Islet of Langerhans (tissue), 1 donor: Measurements from ENCODE around the gene ZC3H6.

Experiments used
- FAIRE-seq: peaks from one replicate; lab custom pipeline; 2011; peaks lifted over from hg19 to GRCh38; lab: Jason Lieb, UNC

ZC3H6 gene, protein sequence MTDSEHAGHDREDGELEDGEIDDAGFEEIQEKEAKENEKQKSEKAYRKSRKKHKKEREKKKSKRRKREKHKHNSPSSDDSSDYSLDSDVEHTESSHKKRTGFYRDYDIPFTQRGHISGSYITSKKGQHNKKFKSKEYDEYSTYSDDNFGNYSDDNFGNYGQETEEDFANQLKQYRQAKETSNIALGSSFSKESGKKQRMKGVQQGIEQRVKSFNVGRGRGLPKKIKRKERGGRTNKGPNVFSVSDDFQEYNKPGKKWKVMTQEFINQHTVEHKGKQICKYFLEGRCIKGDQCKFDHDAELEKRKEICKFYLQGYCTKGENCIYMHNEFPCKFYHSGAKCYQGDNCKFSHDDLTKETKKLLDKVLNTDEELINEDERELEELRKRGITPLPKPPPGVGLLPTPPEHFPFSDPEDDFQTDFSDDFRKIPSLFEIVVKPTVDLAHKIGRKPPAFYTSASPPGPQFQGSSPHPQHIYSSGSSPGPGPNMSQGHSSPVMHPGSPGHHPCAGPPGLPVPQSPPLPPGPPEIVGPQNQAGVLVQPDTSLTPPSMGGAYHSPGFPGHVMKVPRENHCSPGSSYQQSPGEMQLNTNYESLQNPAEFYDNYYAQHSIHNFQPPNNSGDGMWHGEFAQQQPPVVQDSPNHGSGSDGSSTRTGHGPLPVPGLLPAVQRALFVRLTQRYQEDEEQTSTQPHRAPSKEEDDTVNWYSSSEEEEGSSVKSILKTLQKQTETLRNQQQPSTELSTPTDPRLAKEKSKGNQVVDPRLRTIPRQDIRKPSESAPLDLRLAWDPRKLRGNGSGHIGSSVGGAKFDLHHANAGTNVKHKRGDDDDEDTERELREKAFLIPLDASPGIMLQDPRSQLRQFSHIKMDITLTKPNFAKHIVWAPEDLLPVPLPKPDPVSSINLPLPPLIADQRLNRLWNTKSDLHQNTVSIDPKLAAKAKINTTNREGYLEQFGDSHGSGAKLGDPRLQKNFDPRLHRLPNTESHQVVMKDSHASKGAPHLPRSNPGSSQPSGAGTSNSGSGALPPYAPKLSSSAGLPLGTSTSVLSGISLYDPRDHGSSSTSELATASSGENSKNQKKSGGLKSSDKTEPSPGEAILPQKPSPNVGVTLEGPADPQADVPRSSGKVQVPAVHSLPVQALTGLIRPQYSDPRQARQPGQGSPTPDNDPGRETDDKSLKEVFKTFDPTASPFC

DNA sequence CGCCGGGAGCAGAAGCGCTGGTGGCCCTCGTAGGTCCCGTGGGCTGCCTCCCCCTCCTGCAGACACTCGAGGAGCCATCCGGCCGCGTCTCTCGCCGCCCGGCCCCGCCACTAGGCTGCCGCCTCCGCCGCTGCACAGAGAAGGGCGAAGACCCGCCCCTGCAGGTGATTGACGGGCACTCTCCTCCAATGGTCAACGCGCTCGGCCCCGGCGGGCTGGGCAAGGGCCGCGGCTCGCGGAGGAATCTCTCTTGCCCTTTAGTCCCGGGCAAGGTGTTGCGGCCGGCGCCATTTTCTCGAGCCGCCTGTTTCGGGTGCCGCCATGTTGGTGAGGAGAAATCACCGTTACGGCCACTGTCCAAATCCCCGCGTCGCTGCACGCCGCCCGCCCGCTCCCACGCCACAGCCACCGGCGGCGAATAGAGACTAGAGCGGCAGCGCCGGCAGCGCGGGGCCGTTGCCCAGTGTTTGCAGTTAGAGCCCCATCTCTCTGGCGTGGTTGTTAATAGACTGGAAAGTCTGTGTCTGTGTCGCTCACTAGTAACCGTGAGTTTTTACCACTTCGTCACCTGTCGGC, at the start of gene ZC3H6:
ZC3H6 (plus strand) TSS at position 287 of the 576 bp plus-strand sequence. CDS start 398 bp downstream, outside the sequence.
- FAIRE-seq = no peak

DNA sequence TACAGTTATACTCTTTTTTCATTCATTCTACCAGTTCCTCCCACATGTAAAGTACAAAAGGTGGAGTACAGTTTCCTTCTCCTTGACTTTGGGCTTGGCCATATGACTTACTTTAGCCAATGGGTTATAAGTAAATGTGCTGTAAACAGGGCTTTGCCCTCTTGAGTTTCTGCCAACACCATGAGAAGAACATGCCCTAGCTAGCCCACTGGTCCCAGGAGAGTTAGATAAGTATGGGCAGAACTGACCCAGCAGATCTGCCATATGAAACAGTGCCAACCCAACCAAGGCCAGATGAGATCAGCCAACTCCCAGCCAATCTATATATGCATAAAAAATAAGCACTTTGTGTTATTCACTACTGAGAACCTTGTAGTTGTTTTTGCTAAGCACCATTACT, 46.0 kb upstream of the ZC3H6 start:
- no peak for FAIRE-seq

DNA sequence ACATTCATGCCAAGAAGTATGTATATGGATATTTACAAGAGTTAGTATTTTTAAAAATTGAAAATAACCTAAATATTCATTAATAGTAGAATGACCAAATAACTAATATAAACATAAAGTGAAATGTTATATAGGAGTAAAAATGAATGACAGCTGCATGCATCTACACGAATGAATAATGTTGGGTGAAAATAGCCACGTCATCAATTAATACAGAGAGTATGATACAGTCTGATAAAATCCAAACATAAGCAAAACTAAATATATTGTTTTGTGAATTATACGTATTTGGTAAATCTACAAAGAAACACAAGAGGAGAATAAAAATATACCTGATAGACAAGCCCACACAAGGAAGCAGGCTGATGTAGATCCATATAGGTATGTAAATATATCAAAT, 45.0 kb upstream of the ZC3H6 start:
- FAIRE-seq = no peak

DNA sequence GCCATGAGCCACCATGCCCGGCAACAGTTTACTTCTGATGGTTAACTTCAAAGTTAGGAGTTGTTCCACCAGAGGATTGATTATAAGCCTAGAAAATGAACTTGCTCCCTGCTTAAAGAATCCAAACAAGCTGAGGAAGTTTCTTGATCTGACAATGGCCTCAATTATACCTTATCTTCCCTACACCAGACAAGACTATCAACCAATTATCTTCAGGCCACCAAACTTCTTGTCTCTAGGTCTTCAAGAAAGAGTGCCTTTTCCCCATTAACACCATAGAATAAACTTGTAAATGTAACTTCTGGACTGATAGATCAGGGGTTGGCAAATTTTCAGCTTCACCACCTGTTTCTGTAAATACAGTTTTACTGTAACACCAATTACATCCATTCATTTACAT, 35.5 kb upstream of the ZC3H6 start:
- no peak for FAIRE-seq

DNA sequence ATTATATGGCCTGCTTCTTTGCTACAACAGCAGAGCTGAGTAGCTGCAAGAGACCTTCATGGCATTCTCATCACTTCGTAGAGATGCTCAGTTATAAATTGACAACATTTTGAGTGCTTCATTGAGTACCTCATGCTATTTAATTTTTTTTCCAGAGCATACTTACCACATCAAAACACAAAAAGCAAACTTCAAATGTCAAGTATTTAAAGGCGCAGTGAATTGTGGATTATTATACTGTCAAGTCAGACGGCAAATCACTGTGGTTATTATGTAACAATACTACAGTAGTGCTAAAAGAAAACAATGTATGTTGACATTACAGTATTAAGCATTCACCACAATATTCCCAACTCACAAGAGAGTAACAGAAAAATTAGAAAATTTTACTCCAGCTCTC, 33.0 kb upstream of the ZC3H6 start:
- FAIRE-seq = no peak

DNA sequence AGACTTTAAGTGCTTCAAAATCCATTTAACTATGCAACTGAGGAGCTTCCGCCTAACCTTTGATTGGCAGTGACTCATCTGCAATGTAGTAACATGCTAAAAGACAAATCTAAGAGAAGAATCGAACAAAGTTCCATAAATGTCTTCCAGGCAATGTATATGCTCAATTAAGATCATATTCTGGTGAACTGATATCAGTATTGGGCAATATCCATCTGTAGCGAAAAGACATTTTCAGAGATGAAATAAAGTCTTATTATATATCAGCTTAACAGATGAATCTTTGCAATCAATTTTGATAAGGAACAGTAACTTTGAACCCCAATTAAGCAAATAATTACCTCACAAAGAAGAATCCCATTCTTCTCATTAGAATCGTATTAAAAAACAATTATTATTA, 32.2 kb upstream of the ZC3H6 start:
- FAIRE-seq = no peak

DNA sequence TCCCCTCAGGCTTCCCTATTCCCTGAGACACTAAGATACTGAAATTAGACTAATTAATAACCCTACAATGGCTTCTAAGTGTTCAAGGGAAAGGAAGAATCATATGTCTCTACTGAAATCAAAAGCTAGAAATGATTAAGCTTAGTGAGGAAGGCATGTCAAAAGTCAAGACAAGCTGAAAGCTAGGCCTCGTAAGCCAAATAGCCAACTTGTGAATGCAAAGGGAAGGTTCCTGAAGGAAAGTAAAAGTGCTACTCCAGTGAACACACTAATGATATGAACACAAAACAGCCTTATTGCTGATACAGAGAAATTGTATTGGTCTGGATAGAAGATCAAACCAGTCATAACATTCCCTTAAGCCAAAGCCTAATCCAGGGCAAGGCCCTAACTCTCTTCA, 30.5 kb upstream of the ZC3H6 start:
- FAIRE-seq = no peak

DNA sequence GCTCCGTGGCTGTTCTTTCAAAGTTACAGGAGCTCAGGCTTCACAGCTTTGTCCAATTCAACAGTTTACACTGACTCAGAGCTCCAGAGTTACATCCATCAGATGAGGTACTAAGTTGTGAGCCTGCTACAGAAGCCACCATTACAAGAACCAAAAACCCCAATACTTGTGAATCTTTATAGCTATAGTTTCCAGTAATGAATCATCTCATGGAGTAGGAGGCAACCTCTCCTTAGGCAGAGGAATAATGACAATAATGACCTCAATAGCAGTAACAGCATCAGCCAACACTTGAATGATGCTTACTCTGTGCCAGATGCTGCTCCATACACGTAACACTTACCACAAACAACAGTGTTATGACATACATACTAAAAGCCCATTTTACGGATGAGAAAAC, 24.1 kb upstream of the ZC3H6 start:
- no peak for FAIRE-seq

DNA sequence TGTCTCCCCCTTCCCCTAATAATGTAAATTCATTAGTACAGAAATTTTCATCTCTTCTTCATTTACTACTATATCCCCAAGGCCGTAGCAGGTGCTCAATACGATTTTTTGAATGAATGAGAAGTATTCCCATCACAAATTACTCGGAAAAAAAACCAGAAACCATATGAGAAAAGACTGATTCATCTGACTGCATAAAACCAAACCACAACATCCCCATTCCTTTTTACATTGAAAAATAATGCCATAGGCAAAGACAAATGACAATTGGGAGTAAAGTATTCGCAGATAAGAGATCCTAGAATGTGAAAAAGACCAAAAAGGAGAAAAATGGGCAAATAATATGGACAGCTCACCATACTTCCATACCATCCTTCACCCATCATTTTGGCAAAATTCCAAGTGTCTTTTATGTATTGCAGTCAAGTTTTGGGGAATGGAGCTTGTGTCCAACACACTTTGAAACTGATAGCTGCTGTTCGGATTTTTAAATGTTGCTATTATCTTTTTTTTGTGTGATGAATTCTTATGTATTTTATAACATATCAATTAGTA, 22.1 kb upstream of the ZC3H6 start:
- no peak for FAIRE-seq

DNA sequence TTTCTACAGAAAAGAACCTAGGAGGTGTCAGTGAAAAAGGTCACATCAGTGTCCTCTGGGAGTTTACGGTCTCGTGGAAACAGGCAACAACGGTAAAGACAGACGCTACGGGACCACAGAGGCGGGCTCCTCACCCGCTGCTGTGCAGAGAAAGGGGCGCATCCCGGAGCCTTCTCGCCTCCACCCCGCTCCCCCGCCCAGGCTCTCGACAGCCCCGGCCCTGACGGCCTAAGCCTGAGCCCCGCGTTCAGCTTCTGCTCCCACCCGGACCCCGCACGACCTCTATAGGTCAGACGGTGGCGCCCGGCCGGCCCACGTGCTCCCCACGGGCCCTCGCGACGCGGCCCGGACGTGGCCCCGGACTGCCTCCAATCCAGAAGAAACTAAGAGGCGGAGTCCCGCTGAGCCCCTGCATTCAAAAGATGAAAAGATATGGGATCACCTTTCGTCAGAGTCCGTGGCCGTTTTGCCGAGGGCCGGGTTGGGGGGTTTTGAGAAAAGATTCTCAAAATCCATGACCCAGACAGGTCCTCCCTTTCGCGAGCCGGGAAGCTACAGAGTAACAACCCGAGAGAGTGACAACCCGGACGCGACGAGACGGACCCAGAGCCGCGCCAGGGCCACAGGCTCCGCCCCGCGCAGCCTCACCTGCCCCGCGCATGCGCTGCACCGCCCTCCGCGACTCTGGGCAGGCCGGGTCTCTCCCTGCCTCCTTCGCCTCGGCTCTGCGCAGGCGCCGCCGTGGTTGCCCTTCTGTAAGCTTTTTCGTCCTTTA, 20.7 kb upstream of the ZC3H6 start, which contains the start of gene ZC3H8:
ZC3H8 (minus strand) TSS at position 577 of the 775 bp plus-strand sequence; CDS start at position 516, 61 bp downstream.
- no peak for FAIRE-seq

DNA sequence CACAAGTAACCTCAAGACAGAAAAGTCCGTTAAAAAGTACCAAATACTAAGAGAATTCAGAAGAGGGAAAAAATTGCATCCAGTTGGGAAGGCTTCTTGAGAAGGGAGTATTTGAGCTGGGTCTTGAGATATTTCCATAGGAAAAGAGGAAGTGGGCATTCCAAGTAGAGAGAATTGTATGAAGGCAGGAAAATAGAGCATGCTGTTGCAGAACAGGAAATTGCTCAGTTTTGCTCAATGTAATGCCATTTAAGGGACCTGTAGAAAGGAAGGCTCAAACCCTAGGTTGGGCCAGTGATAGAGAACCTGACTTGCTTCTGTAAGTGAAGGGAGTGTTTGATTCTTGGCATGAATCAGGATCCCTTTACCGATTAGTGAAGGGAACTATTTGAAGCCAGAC, 19.5 kb upstream of the ZC3H6 start:
- no peak for FAIRE-seq

DNA sequence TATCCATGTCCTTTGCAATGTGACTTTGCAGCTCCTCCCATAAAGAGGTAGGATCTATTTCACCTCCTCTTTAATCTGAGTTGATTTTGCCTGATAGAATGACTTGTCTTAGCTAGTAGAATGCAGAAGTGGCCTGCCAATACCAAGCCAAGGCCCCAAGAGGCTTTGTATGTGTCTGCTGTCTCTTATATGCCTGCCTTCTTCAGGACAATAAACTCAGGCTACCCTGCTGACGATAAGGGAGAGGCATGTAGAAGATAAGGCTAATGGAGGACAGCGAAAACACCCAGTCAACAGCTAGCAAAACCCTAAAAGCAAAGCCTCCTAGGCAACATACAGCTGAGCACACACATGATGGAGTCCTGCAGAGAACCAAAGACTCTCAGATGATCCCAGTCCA, 18.7 kb upstream of the ZC3H6 start:
- FAIRE-seq = no peak

DNA sequence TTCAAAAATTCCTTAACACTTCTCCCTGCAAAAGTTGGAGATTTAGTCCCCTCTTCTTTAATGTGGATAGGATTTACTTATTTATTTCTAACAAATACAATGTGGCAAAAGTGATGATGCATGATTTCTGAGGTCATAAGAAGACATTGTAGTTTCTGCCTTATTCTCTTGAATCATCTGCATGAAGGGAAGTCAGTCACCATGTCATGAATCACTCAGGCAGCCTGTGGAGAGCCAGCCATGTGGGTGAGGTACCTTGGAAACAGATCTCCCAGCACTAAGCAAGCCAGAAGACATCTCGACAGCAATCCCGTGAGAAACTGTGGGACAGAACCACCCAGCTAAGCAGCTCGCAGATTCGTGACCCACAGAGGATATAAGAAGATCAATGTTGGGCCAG, 17.8 kb upstream of the ZC3H6 start:
- FAIRE-seq = no peak

DNA sequence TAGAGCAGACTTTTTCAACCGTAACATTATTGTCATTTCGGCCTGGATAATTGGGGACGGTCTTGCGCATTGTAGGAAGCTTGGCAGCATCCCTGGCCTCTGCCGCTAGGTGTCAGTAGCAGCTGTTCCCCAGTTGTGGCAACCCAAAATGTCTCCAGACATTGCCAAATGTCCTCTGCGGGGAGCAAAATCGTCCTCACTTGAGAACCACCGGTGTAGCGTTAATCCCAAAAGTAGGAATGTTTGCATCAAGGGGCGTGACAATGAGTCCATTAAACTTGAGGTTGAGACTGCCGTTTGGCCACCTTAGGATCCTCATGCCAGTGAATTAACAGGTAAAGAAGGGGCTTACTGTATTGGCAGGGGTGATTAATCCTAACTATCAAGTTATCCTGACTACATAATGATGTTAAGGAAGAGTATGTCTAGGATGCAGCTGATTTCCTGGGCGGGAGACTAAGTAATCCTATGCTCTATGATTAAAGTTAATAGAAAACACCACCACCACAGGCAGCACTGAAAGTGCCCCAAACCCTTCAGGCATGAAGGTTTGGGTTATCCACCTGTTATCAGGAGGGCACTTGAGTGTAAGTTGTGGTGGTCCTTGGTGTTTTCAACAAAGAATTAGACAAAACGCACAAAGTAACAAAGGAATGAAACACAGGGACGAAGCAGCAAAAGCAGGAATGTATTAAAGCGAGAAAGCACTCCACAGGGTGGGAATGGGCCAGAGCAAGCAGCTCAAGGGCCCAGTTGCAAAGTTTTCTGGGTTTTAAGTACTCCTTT, 15.7 kb upstream of the ZC3H6 start:
- no peak for FAIRE-seq

DNA sequence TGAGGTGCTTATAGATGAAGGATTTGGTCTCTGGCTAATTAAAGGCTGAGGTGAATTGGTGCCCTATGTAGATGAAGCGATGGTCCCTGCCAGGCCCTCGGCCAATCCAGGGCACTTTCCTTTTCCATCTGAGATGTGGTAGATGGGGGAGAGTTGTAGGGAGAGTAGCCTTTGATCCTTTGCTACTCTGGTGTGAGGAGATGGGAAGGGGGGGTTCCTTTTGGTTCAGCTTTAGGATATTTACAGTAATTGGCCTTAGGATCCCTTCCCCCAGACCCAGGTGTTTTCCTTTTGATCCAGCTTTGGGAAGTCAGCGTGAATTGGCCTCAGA, 15.1 kb upstream of the ZC3H6 start:
- no peak for FAIRE-seq

DNA sequence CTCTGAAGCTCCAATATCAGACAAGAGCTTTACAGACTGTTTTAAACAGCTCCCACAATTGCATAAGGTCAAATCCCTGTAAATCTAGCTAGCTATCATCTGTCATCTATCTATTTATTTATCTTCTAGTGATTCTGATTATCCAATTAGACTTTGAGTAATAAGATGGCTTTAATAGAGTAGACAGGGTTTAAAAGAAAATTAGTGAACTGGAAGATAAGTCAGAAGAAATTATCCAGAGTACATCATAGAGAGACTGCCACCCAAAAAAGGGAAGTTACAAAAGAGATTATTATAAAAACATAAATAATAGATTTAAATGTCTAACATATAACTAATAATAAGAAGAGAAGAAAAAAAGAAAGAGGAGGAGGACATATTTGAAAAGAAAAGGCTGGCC, 12.5 kb upstream of the ZC3H6 start:
- FAIRE-seq = no peak

DNA sequence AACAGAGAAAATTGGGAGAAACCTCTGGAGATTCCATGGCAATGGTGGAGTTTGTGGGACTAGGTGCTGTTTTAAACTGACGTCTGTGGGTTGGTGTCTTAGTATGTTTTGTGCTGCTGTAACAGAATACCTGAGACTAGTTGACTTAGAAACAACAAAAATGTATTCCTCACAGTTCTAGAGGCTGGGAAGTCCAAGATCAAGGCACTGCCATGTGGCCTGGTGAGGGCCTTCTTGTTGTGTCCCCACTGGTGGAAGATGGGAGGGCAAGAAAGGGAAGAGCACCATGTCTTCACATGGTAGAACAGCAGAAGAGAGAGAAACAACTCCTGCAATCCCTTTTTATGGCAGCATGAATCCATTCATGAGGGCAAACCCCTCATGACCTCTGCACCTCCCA, 6.8 kb upstream of the ZC3H6 start:
- FAIRE-seq = no peak

DNA sequence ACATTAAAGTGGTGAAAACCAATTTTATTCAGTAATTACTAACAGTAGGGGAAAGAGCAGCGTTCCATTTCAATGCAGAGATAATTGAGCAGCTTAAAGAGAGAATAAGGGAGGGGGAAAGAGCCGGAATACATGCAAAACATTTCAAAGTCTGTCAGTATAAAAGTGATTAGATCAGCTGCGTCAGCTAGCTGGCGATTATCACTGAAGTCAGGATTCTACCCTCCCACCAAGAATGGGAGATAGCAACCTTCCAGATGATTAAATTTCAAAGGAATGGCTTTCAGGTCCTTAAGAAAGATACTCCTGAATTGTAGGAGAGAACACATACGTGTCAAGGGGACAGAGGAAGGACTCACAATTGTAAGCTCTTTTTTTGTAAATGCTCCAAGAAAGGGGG, 2.7 kb upstream of the ZC3H6 start:
- FAIRE-seq = no peak

DNA sequence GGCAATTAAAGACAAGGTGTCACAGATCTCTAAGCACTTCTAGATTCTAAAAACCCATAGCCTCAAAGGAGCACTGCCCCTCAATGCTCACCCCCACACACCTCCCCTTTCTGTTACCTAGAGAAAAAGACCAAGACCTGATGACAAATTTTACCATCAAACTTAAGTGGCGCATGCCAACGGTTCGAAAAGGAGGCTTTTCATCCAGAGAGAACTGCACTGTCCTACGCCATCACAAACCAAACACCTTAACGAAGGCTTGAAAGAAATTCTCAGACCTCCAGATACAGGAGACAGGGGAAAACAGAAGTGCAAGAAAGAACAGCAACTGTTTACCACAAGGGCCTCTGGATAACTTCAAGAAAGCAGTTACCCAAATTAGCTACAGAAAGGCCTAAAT, 2.0 kb upstream of the ZC3H6 start:
- no peak for FAIRE-seq

DNA sequence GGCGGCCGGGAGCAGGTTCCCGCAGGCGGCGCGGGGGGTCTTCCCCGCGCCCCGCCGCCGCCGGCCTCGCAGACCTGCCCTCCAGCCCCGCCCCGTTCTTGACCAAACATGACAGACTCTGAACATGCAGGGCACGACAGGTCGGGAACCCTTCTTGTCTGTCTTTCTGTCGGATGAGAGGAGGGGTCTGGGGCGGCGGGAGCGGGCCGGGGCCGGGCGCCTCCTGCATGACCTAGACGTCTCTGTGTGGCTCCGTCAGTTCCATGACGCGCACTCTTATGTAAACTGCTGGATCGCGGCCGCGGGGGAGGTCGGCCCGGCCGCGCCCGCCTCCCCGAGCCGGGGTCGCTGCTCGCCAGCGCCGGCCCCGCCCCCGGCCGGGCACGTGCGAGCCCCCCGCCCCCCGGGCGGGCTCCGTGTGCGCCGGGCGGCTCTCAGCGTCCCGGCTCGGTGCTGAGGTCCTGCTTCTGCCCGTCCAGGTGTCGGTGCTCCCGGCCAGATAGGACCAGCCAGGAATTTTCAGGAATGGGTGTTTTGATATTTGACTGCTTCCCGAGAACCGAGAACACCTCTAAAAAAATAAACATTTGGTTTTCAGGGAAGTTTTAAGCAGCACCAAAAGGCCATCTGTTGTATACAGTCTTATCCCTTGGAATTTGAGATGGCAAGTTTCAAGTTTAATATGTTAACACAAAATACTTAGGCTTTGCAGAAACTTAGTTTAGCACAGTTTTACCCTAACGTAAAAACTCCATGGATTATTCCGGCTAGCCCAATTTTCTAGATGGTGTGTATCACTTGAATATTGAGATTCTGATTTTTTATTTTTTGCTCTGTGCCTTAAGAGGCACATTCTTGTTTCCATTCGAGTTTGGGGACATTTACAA, 733 bp downstream of the ZC3H6 start:
- FAIRE-seq = no peak
